ENCODE results near the gene CYSTM1.
"Not testable (repeated sequence)": the region's sequence is repeated elsewhere in the genome, so short reads cannot be mapped to it uniquely, and the experiment has no call there.

CYSTM1 gene

GRCh38 chr5:140198915-140199314 lies 23.9 kb downstream of the CYSTM1 start:
- H3K9me3 ChIP-seq (ENCODE audit: control insufficient read depth, insufficient read depth, low read length); H3K4me1 ChIP-seq (ENCODE audit: control insufficient read depth, insufficient read depth, low read length); H3K36me3 ChIP-seq (ENCODE audit: control insufficient read depth, insufficient read depth, low read length); H3K27me3 ChIP-seq (ENCODE audit: control insufficient read depth, insufficient read depth, low read length); H3K4me3 ChIP-seq (ENCODE audit: low read depth, low read length); H3K9ac ChIP-seq (ENCODE audit: low read depth, low read length): not testable (repeated sequence)

GRCh38 chr5:140202078-140202477 lies 27.1 kb downstream of the CYSTM1 start:
- Histone ChIP-seq H3K9me3 (ENCODE audit: control insufficient read depth, insufficient read depth, low read length) (no peaks in the 10 kb centered on the region), H3K9ac (ENCODE audit: low read depth, low read length) (no peak overlapping the region), H3K27me3 (ENCODE audit: control insufficient read depth, insufficient read depth, low read length) (no peaks in the 10 kb centered on the region), H3K4me1 (ENCODE audit: control insufficient read depth, insufficient read depth, low read length) (no peaks in the 10 kb centered on the region), H3K36me3 (ENCODE audit: control insufficient read depth, insufficient read depth, low read length) (no peaks in the 10 kb centered on the region), H3K4me3 (ENCODE audit: low read depth, low read length) (no peak overlapping the region)

- Histone ChIP-seq H3K4me3 (ENCODE audit: low read depth, low read length) (no peak overlapping the region), H3K9ac (ENCODE audit: low read depth, low read length) (no peak overlapping the region), H3K36me3 (ENCODE audit: control insufficient read depth, insufficient read depth, low read length) (no peaks in the 10 kb centered on the region), H3K4me1 (ENCODE audit: control insufficient read depth, insufficient read depth, low read length) (no peaks in the 10 kb centered on the region), H3K27me3 (ENCODE audit: control insufficient read depth, insufficient read depth, low read length) (no peaks in the 10 kb centered on the region), H3K9me3 (ENCODE audit: control insufficient read depth, insufficient read depth, low read length) (no peaks in the 10 kb centered on the region)
Observed at GRCh38 chr5:140202610-140203009, 27.6 kb downstream of the CYSTM1 start.

DNA sequence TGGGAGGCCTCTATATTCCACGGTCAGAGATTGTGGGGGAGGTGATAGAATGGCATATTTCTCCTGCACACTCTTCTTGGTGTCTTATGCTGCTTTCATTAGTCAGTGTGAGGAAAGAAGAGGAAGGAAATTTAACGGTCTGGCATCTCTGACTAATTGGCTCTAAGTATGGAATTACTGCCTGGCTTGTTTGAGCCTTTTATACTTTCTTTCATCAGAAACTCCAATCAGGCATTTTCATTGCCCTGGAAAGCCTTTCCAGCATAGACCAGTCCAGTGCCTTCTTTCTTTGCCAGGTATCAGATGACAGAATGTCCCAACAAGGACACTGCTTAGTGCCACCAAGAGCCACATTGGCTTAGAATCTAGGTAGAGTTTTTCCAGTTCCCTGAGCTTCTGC lies 30.2 kb downstream of the CYSTM1 start:
- no peaks in the 10 kb centered on the region for H3K36me3 ChIP-seq (ENCODE audit: control insufficient read depth, insufficient read depth, low read length)
- no peak overlapping the region for H3K9ac ChIP-seq (ENCODE audit: low read depth, low read length)
- no peaks in the 10 kb centered on the region for H3K27me3 ChIP-seq (ENCODE audit: control insufficient read depth, insufficient read depth, low read length)
- H3K9me3 ChIP-seq (ENCODE audit: control insufficient read depth, insufficient read depth, low read length): no peaks in the 10 kb centered on the region
- H3K4me1 ChIP-seq (ENCODE audit: control insufficient read depth, insufficient read depth, low read length): no peaks in the 10 kb centered on the region
- H3K4me3 ChIP-seq (ENCODE audit: low read depth, low read length): no peak overlapping the region

GRCh38 chr5:140205952-140206351 lies 31.0 kb downstream of the CYSTM1 start:
- Histone ChIP-seq H3K27me3 (ENCODE audit: control insufficient read depth, insufficient read depth, low read length) (no peaks in the 10 kb centered on the region), H3K9me3 (ENCODE audit: control insufficient read depth, insufficient read depth, low read length) (no peaks in the 10 kb centered on the region), H3K4me3 (ENCODE audit: low read depth, low read length) (no peak overlapping the region), H3K4me1 (ENCODE audit: control insufficient read depth, insufficient read depth, low read length) (no peaks in the 10 kb centered on the region), H3K36me3 (ENCODE audit: control insufficient read depth, insufficient read depth, low read length) (no peaks in the 10 kb centered on the region), H3K9ac (ENCODE audit: low read depth, low read length) (no peak overlapping the region)

- no peaks in the 10 kb centered on the region for H3K27me3 ChIP-seq (ENCODE audit: control insufficient read depth, insufficient read depth, low read length)
- no peaks in the 10 kb centered on the region for H3K4me1 ChIP-seq (ENCODE audit: control insufficient read depth, insufficient read depth, low read length)
- no peaks in the 10 kb centered on the region for H3K36me3 ChIP-seq (ENCODE audit: control insufficient read depth, insufficient read depth, low read length)
- H3K9ac ChIP-seq (ENCODE audit: low read depth, low read length): no peak overlapping the region
- H3K4me3 ChIP-seq (ENCODE audit: low read depth, low read length): no peak overlapping the region
- no peaks in the 10 kb centered on the region for H3K9me3 ChIP-seq (ENCODE audit: control insufficient read depth, insufficient read depth, low read length)
Observed at GRCh38 chr5:140207250-140207964, 32.4 kb downstream of the CYSTM1 start.

DNA sequence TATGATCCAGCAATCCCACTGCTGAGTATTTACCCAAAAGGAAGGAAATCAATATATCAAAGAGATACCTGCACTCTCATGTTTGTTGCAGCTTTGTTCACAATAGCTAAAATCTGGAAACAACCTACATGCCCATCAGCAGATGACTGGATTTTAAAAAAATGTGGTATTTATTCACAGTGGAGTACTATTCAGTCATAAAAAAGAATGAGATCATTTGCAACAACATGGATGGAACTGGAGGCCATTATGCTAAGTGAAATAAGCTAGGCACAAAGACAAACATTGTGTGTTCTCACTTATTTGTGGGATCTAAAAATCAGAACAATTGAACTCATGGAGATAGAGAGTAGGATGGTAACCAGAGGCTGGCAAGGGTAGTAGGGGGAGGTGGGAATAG lies 33.1 kb downstream of the CYSTM1 start:
- no peaks in the 10 kb centered on the region for H3K36me3 ChIP-seq (ENCODE audit: control insufficient read depth, insufficient read depth, low read length)
- no peaks in the 10 kb centered on the region for H3K9me3 ChIP-seq (ENCODE audit: control insufficient read depth, insufficient read depth, low read length)
- H3K4me1 ChIP-seq (ENCODE audit: control insufficient read depth, insufficient read depth, low read length): no peaks in the 10 kb centered on the region
- H3K4me3 ChIP-seq (ENCODE audit: low read depth, low read length): no peak overlapping the region
- no peaks in the 10 kb centered on the region for H3K27me3 ChIP-seq (ENCODE audit: control insufficient read depth, insufficient read depth, low read length)
- H3K9ac ChIP-seq (ENCODE audit: low read depth, low read length): no peak overlapping the region

- H3K27me3 ChIP-seq (ENCODE audit: control insufficient read depth, insufficient read depth, low read length): no peaks in the 10 kb centered on the region
- H3K9me3 ChIP-seq (ENCODE audit: control insufficient read depth, insufficient read depth, low read length): no peaks in the 10 kb centered on the region
- no peak overlapping the region for H3K9ac ChIP-seq (ENCODE audit: low read depth, low read length)
- H3K4me3 ChIP-seq (ENCODE audit: low read depth, low read length): no peak overlapping the region
- no peaks in the 10 kb centered on the region for H3K36me3 ChIP-seq (ENCODE audit: control insufficient read depth, insufficient read depth, low read length)
- peaks cover 6% of the 10 kb centered on the region for H3K4me1 ChIP-seq (ENCODE audit: control insufficient read depth, insufficient read depth, low read length)
Observed at GRCh38 chr5:140213370-140213983, 38.5 kb downstream of the CYSTM1 start.

GRCh38 chr5:140214831-140215230 lies 39.8 kb downstream of the CYSTM1 start:
- Histone ChIP-seq H3K4me1 (ENCODE audit: control insufficient read depth, insufficient read depth, low read length) (peaks cover 6% of the 10 kb centered on the region), H3K36me3 (ENCODE audit: control insufficient read depth, insufficient read depth, low read length) (no peaks in the 10 kb centered on the region), H3K9me3 (ENCODE audit: control insufficient read depth, insufficient read depth, low read length) (no peaks in the 10 kb centered on the region), H3K4me3 (ENCODE audit: low read depth, low read length) (no peak overlapping the region), H3K27me3 (ENCODE audit: control insufficient read depth, insufficient read depth, low read length) (no peaks in the 10 kb centered on the region), H3K9ac (ENCODE audit: low read depth, low read length) (no peak overlapping the region)

DNA sequence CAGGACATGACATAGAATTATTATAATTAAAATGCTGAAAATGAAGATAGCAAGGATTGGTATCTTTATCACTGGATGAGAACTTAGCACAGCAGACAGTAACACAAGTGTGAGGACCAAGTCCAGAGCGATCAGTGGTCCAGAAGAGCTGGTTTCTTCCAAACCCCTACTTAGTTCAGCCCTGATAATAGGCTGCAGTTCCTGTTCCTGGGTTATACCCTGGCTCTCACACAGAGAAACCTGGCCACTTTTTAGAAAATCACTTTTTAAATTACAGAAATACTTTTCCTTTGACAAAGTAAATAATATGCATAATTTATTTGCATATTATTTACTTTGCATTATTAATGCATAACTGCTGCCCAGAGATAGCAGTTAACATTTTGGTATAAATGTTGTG lies 40.3 kb downstream of the CYSTM1 start:
- Histone ChIP-seq H3K4me1 (ENCODE audit: control insufficient read depth, insufficient read depth, low read length) (peaks cover 6% of the 10 kb centered on the region), H3K27me3 (ENCODE audit: control insufficient read depth, insufficient read depth, low read length) (no peaks in the 10 kb centered on the region), H3K4me3 (ENCODE audit: low read depth, low read length) (no peak overlapping the region), H3K36me3 (ENCODE audit: control insufficient read depth, insufficient read depth, low read length) (no peaks in the 10 kb centered on the region), H3K9ac (ENCODE audit: low read depth, low read length) (no peak overlapping the region), H3K9me3 (ENCODE audit: control insufficient read depth, insufficient read depth, low read length) (no peaks in the 10 kb centered on the region)

DNA sequence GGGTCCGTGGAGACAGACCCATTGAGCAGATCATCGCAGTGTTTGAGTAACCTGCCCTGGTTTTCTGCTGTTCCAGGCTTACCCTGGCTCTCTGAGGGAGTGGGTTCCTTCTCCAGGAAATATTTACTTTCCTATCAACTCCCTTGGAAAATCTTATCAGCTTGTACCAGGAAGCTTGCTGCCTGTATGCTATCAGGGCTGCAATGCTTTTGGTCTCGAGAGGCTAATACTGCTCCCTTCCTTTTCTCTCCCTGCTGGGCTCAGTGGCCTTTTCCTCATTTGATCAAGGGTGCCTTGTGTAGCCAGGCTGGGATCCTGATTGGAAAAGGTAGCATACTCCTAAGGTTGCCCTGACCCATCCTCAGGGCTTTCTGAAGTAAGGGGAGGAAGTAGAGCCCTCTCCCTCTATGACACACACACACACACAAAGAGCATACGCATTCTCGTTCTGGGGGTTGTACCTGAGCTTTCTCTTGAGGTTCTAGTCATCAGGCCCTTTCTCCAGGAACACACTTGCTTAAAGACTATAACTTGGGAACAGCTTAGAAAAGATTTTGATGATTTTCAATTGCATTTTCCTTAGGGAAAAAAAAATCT lies 41.6 kb downstream of the CYSTM1 start:
- Histone ChIP-seq H3K9ac (ENCODE audit: low read depth, low read length) (no peak overlapping the region), H3K36me3 (ENCODE audit: control insufficient read depth, insufficient read depth, low read length) (no peaks in the 10 kb centered on the region), H3K9me3 (ENCODE audit: control insufficient read depth, insufficient read depth, low read length) (no peaks in the 10 kb centered on the region), H3K4me3 (ENCODE audit: low read depth, low read length) (no peak overlapping the region), H3K27me3 (ENCODE audit: control insufficient read depth, insufficient read depth, low read length) (no peaks in the 10 kb centered on the region), H3K4me1 (ENCODE audit: control insufficient read depth, insufficient read depth, low read length) (peaks cover 6% of the 10 kb centered on the region)
